HG03571 (cell line): ENCODE results near the gene ANKRA2.
"Not testable (repeated sequence)": the region's sequence is repeated elsewhere in the genome, so short reads cannot be mapped to it uniquely, and the experiment has no call there.

Experiments
- ATAC-seq: cut with Tn5 transposase; IDR thresholded peaks from one replicate; pipeline ENCODE4 v1.9.1; 2021; ENCODE audit not compliant: unreplicated experiment

The ANKRA2 gene

GRCh38 chr5:73550016-73550415 is 15.4 kb downstream of the ANKRA2 start:
- no peak for ATAC-seq

GRCh38 chr5:73545403-73545779 is 20.0 kb downstream of the ANKRA2 start:
- no peak for ATAC-seq

GRCh38 chr5:73544429-73545402 is 20.7 kb downstream of the ANKRA2 start:
- no peak for ATAC-seq

- no peak for ATAC-seq
Measured at GRCh38 chr5:73542020-73542419, 23.4 kb downstream of the ANKRA2 start.

GRCh38 chr5:73540192-73540591 is 25.2 kb downstream of the ANKRA2 start:
- ATAC-seq, result no peak

GRCh38 chr5:73539730-73540129 is 25.7 kb downstream of the ANKRA2 start:
- ATAC-seq, result no peak

GRCh38 chr5:73534971-73535370 is 30.5 kb downstream of the ANKRA2 start:
- no peak for ATAC-seq

GRCh38 chr5:73534011-73534644 is 31.3 kb downstream of the ANKRA2 start:
- ATAC-seq, result no peak

GRCh38 chr5:73532195-73532594 is 33.2 kb downstream of the ANKRA2 start:
- ATAC-seq, result no peak

GRCh38 chr5:73531356-73531755 is 34.1 kb downstream of the ANKRA2 start:
- ATAC-seq, result no peak

GRCh38 chr5:73529081-73529480 is 36.4 kb downstream of the ANKRA2 start:
- no peak for ATAC-seq

- no peak for ATAC-seq
Measured at GRCh38 chr5:73528248-73528647, 37.2 kb downstream of the ANKRA2 start.

- no peak for ATAC-seq
Measured at GRCh38 chr5:73525606-73526203, 39.7 kb downstream of the ANKRA2 start.

GRCh38 chr5:73523861-73524260 is 41.6 kb downstream of the ANKRA2 start:
- no peak for ATAC-seq

- no peak for ATAC-seq
Measured at GRCh38 chr5:73522989-73523388, 42.5 kb downstream of the ANKRA2 start.

- peak; percentile 93 for ATAC-seq
Measured at GRCh38 chr5:73519531-73520283, 45.7 kb downstream of the ANKRA2 start.

GRCh38 chr5:73515232-73515631 is 50.2 kb downstream of the ANKRA2 start:
- ATAC-seq, result no peak

- no peak for ATAC-seq
Measured at GRCh38 chr5:73514418-73514817, 51.0 kb downstream of the ANKRA2 start.

- ATAC-seq, result no peak
Measured at GRCh38 chr5:73513996-73514395, 51.4 kb downstream of the ANKRA2 start.

- ATAC-seq, result not testable (repeated sequence)
Measured at GRCh38 chr5:73508521-73508920, 56.9 kb downstream of the ANKRA2 start.

GRCh38 chr5:73507062-73507461 is 58.4 kb downstream of the ANKRA2 start:
- no peak for ATAC-seq
